Upper lobe of right lung (tissue), 1 donor: ENCODE results near the gene ADCY1. TPM values are rescaled to one million over a fixed set of nuclear protein-coding genes. Genes with fewer than 3 reads are reported as not detected.

Experiments used
- ATAC-seq: fragments of 200-7000 bp; cut with Tn5 transposase; one replicate; pipeline ENCODE4 v1.9.1; 2020; ENCODE audit warnings: mild to moderate bottlenecking, moderate library complexity
- DNase-seq: peaks from one replicate; pipeline ENCODE4 v3.0.0-alpha.2; 2020
- H3K27ac ChIP-seq: fragments of 200-600 bp; one replicate; pipeline ENCODE4 v1.8.0; 2022
- H3K27me3 ChIP-seq: fragments of 200-600 bp; one replicate; pipeline ENCODE4 v1.8.0; 2022; ENCODE audit warnings: mild to moderate bottlenecking
- H3K36me3 ChIP-seq: fragments of 200-600 bp; one replicate; pipeline ENCODE4 v1.8.0; 2022
- H3K4me1 ChIP-seq: fragments of 200-600 bp; one replicate; pipeline ENCODE4 v1.8.0; 2022
- H3K4me3 ChIP-seq: fragments of 200-600 bp; one replicate; pipeline ENCODE4 v1.8.0; 2022; ENCODE audit warnings: mild to moderate bottlenecking
- H3K9me3 ChIP-seq: fragments of 200-600 bp; one replicate; pipeline ENCODE4 v1.8.0; 2022
- intact Hi-C: fragments of 100-400 bp; cut with DNase I; formaldehyde crosslinking; loops from one replicate; pipeline ENCODE4 v1.11.0; 2022
- total RNA-seq: library from RNA; stranded (reverse); fragmentation: NEBNext Ultra II Directional; extraction: Animal tissue kit (Norgen Biotek cat#: 25700); gene quantifications from one replicate; pipeline ENCODE4 v1.2.1, GENCODE V29; 2021
- TF ChIP-seq, protein P1 (sequence below): fragments of 200-600 bp; IDR thresholded peaks from one replicate; pipeline ENCODE4 v1.8.0; 2022; ENCODE audit warnings: antibody characterized with exemption
- donor health status: DM: no; HTN: yes; CAD: no; lungs with severe emphysema.

ADCY1 gene
- total RNA-seq, 1 donor from 2014 or later: 3.9 TPM

DNA sequence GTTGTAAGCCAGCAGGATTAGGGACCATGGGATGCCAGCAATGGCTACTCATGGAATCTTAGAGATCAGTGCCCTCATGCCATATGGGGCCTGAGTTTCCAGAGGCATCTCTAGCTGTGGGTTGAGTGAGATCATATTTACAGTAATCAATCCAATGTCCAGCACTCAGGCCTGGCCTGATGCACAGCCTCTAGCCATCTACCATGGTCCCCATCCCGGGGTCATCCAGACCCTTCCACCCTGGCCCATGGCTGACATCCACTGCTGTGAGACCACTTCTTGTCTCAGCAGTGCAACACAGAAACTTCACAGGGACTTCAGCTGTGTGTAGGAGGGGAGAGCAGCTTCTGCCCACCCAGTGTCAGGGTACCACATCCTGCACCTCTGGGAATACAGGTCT is 6.5 kb upstream of the ADCY1 start:
- no peaks in the 10 kb centered on the region for H3K9me3 ChIP-seq
- TF ChIP-seq, protein P1, sequence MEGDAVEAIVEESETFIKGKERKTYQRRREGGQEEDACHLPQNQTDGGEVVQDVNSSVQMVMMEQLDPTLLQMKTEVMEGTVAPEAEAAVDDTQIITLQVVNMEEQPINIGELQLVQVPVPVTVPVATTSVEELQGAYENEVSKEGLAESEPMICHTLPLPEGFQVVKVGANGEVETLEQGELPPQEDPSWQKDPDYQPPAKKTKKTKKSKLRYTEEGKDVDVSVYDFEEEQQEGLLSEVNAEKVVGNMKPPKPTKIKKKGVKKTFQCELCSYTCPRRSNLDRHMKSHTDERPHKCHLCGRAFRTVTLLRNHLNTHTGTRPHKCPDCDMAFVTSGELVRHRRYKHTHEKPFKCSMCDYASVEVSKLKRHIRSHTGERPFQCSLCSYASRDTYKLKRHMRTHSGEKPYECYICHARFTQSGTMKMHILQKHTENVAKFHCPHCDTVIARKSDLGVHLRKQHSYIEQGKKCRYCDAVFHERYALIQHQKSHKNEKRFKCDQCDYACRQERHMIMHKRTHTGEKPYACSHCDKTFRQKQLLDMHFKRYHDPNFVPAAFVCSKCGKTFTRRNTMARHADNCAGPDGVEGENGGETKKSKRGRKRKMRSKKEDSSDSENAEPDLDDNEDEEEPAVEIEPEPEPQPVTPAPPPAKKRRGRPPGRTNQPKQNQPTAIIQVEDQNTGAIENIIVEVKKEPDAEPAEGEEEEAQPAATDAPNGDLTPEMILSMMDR: no peak
- intact Hi-C loops: no loop called here
- H3K27me3 ChIP-seq: no peaks in the 10 kb centered on the region
- DNase-seq: no peak
- H3K4me3 ChIP-seq: no peak overlapping the region
- no peak for ATAC-seq
- no peaks in the 10 kb centered on the region for H3K36me3 ChIP-seq
- no peaks in the 10 kb centered on the region for H3K4me1 ChIP-seq
- H3K27ac ChIP-seq: no peak overlapping the region

DNA sequence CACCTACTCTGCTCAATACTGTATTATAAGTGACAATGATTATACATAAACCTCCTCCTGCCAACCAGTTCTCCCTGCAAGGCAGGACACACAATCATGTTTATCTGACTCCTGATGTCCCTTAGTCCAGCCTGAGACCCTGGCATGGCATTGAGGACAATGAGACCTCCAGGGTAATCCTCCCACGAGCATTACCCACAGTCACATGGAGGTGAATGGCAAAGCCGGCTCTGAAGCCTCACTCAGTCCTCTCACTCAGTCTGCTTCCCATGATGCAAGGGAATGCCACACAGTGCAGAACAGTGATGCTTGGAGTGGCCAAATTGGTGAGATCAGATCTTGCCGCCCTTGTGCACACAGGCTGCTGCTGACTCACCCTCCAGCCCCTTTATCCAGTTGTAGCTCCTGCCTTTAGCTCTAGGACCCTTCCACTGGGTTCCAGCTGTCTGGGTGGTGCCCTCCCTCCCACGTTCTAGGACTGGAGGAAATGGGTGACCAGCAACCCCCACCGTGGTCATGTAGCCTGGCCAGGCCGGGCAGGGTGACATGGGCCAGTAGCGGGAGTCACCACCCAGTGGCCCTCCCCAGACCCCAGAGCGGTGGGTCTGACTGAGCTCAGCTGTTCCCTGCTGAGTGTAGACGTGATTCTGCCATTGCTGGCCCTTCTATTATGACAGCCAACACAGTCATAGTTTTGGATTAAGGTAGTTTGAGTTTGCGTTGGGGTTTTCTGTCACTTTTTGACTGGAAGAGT is 5.5 kb upstream of the ADCY1 start:
- peaks cover 1% of the 10 kb centered on the region for H3K27me3 ChIP-seq
- ATAC-seq (no peak), DNase-seq (no peak)
- TF ChIP-seq, protein P1: no peak
- no peaks in the 10 kb centered on the region for H3K9me3 ChIP-seq
- no peak overlapping the region for H3K27ac ChIP-seq
- no peaks in the 10 kb centered on the region for H3K4me1 ChIP-seq
- intact Hi-C loops: no loop called here
- H3K36me3 ChIP-seq: no peaks in the 10 kb centered on the region
- H3K4me3 ChIP-seq: no peak overlapping the region

DNA sequence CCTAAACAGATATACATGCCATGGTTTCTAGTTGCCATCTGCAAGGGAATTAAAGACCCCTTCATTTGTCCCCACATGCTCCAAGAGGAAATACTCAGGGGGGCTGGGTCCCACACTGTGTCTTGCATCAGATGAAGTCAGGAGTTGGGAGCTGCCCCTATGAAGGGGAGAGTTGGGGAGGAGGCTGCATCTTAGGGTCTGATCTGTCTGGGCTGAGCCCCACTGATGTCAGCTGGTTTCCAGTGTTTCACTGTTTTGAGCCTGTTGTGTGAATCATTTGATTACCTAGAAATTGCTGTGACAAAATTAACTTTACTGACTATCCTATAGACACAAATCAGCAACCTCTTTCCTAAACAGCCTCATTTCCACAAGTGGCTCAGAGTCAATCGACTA is 4.9 kb upstream of the ADCY1 start:
- H3K36me3 ChIP-seq: no peaks in the 10 kb centered on the region
- DNase-seq (no peak), ATAC-seq (no peak)
- no peaks in the 10 kb centered on the region for H3K4me1 ChIP-seq
- H3K9me3 ChIP-seq: no peaks in the 10 kb centered on the region
- no peak overlapping the region for H3K4me3 ChIP-seq
- peaks cover 4% of the 10 kb centered on the region for H3K27me3 ChIP-seq
- H3K27ac ChIP-seq: no peak overlapping the region
- intact Hi-C loops: no loop called here
- TF ChIP-seq, protein P1: no peak

DNA sequence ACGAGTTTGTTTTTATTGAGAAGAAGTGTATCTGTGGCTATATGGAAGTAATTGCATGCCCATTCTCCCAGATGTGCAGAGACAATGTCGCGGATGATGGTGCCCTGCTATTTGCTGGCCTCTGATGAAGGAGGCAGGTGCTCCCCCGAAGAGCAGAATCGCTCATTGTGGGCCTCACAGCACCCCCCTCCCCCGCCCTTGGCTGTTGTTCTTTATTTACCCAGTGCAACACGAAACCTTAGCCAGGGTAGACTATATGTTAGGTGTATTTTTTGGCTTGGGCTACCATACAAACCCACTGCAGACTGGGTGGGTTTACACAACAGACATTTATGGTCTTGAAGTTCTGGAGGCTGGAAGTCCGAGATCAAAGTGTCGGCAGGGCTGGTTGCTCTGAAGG is 3.4 kb upstream of the ADCY1 start:
- ATAC-seq (no peak), DNase-seq (no peak)
- Histone ChIP-seq H3K9me3 (no peaks in the 10 kb centered on the region), H3K27ac (no peak overlapping the region), H3K4me3 (no peak overlapping the region), H3K4me1 (peaks cover 8% of the 10 kb centered on the region), H3K27me3 (peaks cover 16% of the 10 kb centered on the region), H3K36me3 (no peaks in the 10 kb centered on the region)
- intact Hi-C loops: no loop called here
- TF ChIP-seq, protein P1: no peak

DNA sequence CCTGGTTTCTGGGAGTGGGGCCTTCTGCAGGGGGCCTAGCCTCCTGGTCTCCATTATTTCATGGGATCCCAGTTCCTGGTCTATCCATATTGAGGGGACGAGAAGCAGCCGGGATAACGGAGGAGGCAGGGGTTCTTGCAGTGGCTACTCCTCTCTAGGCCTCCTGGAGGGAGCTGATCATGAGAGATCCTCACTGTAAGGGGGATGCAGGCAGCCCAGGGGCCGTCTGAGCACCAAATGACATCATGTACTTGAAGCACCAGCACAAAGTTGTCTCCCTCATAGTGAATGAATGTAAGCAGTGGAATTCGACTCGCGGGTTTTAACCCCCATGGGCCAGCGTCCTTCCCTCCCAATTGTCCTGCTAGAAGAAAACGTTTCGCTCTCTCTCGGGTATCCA is 964 bp upstream of the ADCY1 start:
- no peak for DNase-seq
- Histone ChIP-seq H3K27ac (no peak overlapping the region), H3K4me1 (peaks cover 8% of the 10 kb centered on the region), H3K9me3 (no peaks in the 10 kb centered on the region), H3K36me3 (no peaks in the 10 kb centered on the region), H3K27me3 (peaks cover 36% of the 10 kb centered on the region), H3K4me3 (no peak overlapping the region)
- intact Hi-C loops: no loop called here
- TF ChIP-seq, protein P1: no peak
- ATAC-seq: no peak

DNA sequence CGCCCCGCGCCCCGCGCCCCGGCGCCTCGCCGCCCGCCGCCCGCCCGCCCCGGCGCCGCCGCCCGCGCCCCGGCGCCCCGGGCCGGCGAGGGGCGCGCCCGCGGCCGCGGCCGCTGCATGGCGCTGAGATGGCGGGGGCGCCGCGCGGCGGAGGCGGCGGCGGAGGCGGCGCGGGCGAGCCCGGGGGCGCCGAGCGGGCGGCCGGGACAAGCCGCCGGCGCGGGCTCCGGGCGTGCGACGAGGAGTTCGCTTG is 174 bp downstream of the ADCY1 start:
- Histone ChIP-seq H3K4me1 (peaks cover 8% of the 10 kb centered on the region), H3K27me3 (peaks cover 36% of the 10 kb centered on the region), H3K4me3 (peak overlapping the region; percentile 50), H3K9me3 (no peaks in the 10 kb centered on the region), H3K36me3 (no peaks in the 10 kb centered on the region), H3K27ac (no peak overlapping the region)
- TF ChIP-seq, protein P1: no peak
- no peak for DNase-seq
- intact Hi-C loops: no loop called here
- no peak for ATAC-seq
